NCI-H774 (cell line): ENCODE data around the gene SNTG2.

Experiments
- DNase-seq: peaks from one replicate; lab custom pipeline; 2025; lab: John Stamatoyannopoulos, UW

Gene SNTG2

DNA sequence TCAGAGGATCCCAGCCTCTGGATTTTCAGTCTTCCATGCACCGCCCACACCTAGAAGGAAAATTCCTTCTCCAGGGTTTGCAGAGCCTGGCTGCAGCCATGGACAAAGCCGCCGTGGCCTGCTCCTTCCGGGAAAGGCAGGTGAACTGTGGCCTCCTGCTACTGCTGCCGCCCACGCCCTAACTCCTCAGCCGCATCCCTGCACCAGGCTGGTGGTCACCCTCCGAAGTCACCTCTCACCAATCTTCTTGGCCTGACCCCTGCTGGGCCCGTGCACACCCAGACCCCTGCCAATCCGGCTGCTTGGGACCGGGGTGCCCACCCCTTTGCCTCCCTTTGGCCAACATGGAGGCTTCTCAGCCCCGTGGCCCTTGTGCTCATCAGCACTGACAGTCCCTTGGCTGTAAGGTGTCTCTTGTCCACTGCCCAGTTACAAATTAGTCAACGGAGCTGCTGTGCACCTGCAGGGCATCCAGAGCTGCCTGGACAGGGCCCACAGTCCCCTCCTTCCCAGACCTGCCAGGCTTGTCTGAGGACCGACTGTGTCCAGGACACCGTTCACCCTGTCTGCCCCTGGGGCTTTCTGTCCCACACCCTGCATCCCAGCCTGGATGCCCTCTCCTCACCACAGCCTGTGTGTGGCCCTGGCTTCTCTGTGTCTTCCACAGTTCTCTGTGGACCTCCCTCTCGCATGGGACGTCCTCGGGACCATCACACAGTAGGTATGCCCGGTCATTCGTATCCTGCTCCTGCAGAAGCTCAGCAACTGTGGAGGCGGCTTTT is 332.6 kb downstream of the SNTG2 start:
- DNase-seq = no peak

DNA sequence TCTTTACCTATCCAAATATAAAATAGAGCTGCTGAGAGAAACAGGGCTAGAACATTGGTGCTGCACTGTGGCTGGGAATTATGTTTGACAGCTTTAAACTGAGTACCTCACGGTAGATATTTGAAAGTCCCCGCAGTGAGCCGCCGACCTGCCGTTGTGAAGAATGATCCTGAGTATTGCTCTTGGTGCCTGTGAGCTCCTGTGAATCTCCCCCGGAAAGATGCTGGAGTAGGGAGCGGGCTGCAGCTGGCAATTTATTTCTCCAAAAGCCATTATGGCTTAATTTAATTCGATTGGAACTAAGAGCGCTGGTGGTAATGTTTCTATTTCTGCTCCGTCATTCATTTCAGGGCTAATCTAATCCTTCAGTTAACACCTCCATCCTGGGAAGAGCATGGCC is 333.2 kb downstream of the SNTG2 start:
- DNase-seq = no peak

DNA sequence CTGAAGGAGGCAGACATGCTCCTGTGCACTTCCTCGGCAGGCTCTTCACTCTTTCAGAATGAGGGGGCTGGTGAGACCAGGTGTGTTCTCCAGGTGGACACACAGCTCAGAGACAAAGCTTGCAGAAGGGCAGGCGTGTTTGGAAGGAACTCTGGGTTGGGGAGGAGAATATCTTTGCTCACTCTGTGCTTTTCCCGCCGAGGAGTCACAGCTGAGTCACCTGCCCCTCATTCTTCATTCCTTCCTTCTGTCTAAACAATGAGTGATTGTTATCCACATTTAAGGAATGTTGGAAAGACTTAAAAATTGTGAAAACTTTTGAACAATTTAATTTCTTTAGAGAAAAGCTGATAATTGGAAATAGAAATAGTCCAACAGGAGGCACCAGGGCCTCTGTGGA is 336.3 kb downstream of the SNTG2 start:
- DNase-seq = no peak

DNA sequence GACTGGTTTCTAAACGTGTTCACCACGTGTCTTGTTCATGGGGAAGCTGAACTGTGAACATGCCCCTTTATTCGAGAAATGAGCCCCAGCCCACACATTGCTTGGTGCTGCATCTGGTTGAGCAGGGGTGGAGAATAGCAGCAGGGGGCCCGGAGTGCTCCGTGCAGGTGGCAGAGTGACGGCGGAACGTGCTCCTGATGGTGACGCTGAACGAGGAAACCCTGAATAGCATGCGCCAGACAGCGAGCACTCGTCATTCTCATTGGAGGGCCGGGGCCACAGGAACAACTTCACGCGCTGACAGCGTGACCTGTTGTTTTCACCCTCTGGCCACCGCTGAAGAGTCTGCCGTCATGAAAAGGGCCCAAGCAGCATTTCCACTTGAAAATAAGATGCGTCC is 336.8 kb downstream of the SNTG2 start:
- no peak for DNase-seq

DNA sequence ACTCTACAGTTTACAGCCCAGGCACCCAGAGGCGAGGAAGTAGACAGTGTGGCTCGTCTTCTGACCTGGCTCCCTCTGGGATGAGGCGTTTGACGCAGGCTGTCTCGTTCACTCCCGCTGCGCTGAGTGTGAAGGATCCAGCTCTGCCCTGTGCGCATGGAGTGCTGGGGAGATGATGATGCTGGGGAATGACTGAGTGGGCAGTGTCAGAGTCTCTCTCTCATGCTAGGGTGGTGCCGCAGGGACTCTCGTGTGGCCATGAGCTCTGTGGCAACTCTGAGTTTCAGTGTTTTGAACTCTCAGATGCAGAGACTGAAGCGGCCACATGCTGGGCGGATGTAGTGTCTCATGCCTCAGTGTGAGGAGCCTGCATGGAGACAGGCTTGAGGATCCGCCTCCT is 344.3 kb downstream of the SNTG2 start:
- no peak for DNase-seq

DNA sequence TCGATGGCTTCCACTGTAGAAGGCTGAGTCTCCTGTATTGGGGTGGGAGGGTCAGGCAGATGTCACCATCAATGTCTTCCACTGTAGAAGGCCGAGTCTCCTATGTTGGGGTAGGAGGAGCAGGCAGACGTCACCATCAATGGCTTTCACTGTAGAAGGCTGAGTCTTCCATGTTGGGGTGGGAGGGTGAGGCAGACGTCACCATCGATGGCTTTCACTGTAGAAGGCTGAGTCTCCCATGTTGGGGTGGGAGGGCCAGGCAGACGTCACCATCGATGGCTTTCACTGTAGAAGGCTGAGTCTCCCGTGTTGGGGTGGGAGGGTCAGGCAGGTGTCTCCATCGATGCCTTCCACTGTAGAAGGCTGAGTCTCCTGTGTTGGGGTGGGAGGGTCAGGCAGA is 345.1 kb downstream of the SNTG2 start:
- no peak for DNase-seq

DNA sequence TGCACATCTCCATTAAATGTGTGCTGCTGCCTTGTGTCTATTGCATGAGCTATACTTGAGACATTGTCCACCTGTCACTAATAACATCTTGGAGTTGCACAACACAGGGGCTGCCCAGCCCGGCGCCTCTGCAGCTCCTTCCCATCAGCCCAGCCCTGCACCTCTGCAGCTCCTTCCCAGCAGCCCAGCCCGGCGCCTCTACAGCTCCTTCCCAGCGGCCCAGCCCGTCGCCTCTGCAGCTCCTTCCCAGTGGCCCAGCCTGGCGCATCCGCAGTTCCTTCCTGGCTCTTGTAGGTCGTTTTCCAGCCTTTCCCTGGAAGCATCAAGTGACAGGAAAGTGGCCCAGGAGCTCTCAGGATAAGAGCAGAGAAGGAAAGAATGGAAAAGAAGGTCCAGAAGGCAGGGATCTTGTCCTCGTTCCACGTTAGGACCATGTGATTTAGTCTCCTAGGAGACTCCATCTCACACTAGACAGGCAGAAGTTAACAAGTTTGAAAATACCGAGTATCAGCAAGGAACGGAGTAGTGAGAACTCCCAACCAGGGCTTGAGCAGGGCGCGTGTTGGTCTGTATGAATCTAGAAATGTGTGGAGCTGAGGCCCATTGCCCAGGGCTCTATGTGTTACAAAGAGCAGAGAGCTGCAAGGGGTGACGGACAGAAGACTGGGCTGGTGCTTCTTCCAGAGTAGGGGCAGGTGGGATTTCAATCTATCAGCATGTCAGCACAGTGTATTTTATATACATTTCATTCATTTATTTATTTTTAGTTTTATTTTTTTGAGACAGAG is 346.9 kb downstream of the SNTG2 start:
- no peak for DNase-seq

DNA sequence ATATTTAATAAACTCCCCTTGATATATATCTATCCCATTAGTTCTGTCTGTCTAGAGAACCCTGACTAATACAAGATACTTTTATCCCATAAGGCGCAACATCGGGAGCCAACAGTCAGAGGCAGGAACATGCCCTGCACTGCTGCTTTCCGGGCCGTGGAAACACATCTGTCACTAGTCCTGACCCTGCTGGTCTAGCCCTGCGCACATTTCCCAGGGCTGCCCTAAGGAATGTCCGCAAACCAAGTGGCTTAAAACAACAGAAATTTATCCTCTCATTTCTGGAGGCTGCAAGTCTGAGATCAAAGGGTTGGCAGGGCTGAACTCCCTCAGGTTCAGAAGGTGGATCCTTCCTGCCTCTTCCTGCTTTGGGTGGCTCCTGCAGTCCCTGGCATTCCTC is 348.4 kb downstream of the SNTG2 start:
- DNase-seq = no peak

DNA sequence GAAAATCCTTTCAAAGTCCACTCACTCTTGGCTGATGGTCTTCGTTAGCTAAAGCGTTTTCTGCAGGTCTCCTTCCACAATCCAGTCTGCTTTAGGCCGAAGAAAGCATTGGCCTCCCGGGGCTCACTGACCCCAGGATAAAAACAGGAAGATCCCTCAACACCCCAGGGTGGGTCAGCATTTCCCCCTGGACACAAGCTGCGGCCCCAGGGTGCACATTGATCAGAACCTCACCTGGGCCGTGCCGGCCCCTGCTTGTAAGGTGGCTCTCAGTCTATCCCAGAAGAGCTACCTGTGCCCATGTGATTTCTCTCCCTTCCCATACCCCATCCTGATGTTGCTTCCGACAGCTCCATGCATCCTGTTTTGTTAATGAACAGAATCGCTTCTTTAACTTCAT is 349.6 kb downstream of the SNTG2 start:
- no peak for DNase-seq

DNA sequence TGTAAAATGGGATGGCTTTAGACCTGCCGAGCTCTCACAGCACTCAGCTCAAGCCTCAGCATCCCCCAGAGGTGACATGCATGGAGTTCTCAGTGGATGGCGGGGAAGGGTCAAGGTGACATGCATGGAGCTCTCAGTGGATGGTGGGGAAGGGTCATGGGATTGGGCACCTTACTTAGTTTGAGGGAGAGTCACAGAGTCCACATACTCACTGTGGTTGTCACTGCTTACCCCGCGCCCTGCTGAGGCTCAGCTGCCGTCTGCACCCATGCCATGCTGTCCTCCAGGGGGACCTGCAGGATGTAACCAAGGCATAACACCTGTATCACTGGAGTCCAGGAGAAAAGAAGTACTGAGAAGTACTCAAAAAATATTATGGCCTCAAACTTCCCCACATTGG is 350.4 kb downstream of the SNTG2 start:
- DNase-seq = no peak

DNA sequence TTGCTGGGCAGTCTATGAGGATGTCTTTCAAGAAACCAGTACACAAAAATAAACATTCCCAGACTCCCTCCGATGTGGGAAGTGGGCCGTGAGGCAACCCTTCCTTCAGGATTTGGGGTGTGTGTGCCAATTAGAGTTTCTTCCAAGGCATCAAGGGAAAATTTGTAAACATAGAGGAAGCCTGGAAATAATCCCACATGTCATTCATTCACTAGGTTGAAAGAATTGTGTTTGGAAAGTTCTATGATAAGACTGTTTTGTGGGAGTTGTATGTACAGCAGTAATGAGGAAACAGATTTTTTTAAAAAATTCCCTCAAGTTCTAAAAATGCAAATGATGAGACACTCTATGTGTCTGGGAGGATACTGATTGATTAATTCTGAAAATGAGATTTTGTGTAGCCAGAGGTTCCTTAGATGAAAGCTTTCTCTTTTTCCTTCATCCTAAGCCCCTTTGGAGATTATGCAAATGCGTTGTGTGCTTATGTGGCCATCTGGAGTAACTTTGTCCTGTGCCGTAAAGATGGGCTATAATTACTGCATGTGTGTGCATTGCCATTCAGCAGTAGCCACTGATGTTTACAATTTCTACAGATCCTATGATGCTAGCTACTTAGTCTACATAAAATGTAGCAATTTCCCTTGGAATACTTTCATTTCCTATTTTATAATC is 354.8 kb downstream of the SNTG2 start:
- DNase-seq = no peak

DNA sequence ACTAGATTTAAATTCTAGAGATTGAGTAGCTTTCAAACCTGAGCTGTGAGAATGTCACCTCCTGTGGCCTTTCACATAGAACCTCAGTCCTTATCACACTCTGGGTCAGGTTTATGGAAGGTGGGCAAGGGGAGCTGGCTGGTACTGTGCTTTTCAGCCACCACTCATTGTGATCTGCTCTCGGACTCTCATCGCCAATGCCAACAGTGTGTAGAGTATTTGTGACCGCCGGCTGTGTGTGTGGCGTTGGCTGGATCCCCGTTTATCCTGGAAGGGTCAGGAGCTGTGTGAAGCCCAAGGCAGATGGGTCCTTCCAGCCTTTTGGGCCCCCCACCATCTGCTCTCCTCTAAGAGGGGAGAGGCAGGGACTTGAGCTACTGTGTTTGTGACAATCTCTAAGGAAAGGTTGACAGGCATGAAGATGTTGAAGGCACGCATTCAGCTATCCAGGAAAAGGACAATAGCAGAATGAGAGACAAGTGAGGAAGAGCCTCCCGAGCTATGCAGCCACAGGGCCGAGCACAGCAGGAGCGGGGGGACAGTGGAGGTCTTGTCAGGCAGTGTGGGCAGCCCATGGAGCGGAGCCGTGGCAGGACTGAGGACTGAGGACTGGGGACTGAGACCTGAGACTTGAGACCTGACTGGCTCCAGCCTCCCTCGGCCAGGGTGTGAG is 355.5 kb downstream of the SNTG2 start:
- no peak for DNase-seq

DNA sequence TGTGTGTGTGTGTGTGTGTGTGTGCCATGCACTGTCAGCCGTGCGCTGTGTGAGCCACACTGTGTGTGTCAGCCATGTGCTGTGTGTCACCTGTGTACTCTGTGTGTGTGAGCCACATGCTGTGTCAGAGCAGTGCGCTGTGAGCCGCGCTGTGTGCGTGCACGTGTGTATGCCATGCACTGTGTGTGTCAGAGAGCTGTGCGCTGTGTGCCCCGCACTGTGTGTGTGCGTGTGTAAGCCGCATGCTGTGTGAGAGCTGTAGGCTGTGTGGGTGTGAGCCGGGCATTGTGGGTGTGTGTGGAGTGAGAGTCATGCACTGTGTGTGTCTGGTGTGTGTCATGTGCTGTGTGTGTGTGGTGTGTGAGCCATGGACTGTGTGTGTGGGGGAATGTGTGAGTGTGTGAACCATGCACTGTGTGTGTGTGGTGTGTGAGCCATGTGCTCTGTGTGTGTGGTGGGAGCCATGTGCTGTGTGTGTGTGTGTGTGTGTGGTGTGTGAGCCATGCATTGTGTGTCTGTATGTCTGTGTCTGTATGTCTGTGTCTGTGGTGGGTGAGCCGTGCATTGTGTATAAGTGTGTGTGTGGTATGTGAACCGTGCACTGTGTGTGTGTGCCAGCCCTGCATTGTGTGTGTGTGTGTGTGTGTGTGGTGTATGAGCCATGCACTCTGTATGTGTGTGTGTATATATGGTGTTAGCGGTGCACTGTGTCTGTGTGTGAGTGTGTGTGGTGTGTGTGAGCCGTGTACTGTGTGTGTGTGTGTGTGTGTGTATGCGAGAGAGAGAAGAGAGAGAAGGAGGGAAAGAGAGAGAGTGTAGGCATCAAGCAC is 356.3 kb downstream of the SNTG2 start:
- DNase-seq = no peak

DNA sequence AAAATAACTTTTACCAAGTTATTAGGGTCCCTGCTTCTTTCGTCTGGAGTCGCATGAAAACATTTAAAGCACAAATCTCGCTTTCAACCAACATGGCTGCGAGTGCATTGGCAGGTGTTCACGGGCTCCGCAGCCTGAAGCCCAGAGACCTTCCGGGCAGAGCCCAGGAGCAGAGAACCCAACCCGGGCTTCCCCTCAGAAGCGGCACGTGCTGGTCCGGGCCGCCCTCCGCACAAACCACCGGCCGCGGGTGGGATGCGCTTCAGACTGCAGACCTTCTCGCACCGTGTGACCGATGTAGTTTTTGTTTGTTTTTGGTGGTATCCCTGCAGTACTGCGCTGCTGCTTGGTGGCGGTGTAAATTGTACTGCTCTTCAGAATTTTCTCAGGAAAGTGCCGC is 357.0 kb downstream of the SNTG2 start:
- DNase-seq = no peak

DNA sequence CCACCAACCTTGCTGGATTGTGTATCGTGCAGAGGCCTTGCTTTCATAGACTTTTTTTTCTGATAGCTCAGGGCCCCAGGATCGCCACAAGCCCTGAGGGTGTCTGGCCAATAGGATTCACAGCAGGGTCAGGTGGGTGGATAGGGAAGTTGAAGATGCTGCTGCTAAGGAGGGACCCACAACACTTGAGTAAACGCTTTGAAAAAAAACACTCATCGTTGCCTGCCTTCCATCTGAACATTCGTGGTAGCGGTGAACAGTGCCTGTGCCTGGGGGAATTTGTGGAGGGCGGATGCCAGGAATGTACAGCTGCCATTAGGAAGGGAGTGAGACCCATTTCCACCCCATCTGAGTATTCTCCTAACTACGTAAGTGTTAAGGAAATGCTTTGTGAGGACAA is 358.0 kb downstream of the SNTG2 start:
- DNase-seq = no peak

DNA sequence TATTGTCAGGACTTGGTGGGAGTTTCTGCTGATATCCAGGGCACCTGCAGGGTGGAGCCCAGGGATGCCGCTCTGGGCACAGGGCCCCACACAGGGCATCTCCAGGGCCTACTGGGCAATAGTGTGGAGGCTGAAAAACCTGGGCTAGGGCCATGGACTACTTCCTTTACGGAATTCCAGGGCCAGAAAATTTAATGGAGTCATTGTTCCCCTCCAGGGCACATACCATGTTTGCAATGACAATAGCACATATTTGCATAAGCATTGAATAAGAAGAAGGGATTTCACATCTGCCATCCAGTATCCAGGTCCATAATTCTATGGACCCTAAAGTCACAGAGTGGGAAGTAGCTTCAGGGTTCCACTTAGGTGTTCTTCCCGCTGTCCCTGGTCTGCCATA is 358.9 kb downstream of the SNTG2 start:
- DNase-seq = no peak

DNA sequence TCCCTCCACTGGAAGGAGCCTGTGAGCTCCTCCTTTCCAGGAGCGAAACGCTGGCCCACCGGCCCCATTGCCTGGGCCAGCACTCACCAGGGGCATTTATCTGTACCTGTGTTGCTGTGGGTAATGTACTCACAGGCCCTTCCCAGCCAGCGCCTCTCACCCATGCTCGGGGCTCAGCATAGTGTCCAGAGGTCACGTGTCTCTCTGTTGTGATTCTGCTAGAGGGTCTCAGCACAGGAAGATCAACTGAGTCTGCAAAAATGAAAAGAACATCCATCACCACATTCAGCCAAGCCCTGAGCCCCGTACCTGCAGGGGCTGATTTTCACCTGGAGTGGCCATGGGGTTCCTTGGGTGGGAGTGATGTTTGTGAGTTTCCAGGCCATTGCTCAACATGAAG is 359.6 kb downstream of the SNTG2 start:
- DNase-seq = no peak

DNA sequence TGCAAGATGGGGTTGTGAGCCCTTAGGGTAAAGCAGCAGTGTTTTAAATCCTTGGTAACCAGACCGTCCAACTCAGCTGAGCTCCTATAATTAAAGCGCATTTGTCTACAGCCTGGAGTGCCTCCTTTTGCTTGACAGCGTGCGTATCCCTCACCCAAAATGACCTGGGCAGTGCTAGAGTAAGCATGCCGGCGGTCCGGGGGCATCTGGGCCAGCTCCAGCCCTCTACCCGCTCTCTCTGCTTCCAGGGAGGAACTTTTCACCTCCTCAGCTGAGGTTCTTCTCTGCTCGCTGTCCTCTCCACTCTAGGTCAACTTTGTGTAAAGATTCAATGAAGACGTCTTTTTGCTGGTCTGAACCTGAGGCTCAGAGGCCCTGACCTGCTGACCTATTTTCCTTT is 360.2 kb downstream of the SNTG2 start:
- no peak for DNase-seq

DNA sequence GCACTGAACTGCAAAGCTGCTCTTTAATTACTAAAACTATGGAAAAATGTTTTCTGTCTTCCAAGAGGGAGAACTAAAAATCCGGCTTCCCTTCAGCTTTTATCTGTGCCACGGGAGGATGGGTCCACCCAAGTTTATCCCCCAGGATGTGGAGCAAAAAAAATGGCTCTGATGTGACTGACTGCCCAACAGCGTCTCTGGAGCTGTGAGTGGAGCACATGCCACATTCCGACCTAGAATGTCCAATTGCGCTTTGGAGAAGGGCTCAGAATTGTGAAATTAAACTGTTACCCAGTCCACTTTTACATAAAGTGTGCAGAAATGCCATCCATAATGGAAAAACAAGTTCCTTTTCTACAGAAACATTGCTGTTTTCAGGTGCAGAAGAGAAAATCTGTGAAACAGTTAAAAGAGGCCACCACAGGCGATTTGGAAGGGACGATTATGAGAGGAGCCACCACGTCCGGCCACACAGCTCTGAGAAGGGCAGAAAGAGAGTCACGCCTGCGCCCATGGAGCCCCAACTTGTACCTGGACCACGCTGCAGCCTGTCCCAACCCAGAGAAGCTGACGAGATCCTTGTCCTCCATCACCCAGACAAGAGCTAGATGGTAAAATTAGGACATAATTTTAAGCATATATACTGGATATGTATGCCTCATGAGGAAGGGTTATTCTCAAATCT is 362.7 kb downstream of the SNTG2 start:
- DNase-seq = no peak

DNA sequence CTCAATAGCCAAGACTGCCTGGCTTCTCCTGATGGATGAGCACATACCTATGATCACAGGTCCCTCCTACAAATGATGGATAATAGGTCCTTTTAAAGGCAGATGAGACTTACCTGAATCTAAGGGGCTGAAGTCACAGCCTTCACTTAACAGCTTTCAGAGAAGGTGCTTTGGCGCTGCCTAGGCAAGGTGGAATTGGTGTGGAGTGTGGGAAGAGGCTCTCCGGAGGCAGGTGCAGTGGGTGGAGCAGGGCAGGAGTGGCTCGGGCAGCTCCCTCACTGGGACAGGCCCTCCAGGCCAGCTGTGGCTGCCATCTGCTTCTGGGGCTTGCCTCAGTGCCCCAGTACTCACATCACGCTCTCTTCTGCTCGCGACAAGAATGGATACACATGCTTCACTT is 363.6 kb downstream of the SNTG2 start:
- DNase-seq = no peak

DNA sequence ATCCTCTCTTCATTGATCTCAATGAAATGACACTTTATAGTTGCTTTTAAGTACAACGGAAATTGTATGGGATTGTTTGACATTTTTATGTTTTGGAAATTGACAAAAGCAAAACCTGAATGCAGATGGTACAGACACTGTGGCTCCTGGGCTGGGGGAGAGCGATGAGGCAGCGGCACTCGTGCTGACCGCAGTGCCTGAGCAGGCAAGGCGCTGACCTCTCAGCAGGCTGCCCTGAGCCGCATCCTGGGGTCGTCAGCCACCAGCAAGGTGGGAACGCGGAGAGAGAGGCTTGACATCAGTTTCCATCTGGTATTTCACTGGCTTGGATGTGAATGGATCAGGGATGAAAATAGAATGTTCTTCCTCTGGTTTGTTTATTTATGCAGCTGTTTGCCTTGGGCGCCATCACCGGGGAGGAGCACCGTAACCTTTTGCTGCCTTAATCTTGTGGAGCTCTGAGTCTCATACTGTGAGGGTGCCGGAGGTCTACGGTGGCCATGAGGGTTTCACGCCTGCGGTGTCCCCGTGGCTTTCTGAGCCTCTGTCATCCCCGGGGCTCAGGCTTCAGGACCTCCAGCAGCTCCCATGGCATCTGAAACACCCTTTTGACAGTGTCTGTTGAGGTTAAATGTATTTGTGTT is 367.8 kb downstream of the SNTG2 start:
- no peak for DNase-seq
